ENCODE measurements around the gene DMD.

Gene DMD

GRCh38 chrX:31293409-31293808 is 1917.9 kb downstream of the DMD start:
- Histone ChIP-seq H3K27me3 (ENCODE audit: insufficient read depth, low read length) (no peaks in the 10 kb centered on the region), H4K8ac (ENCODE audit: low read depth, low read length) (no peak overlapping the region), H2BK12ac (ENCODE audit: low read length) (no peak overlapping the region), H3K14ac (ENCODE audit: low read length) (no peak overlapping the region), H3K79me2 (ENCODE audit: control insufficient read depth, insufficient read depth, low read length, poor library complexity) (no peaks in the 10 kb centered on the region), H3K4me2 (ENCODE audit: low read length) (no peak overlapping the region), H2AK5ac (ENCODE audit: low read length) (no peak overlapping the region), H3K4me3 (ENCODE audit: low read depth, low read length) (no peak overlapping the region), H3K79me1 (ENCODE audit: low read length) (no peaks in the 10 kb centered on the region), H2BK5ac (ENCODE audit: low read depth, low read length, poor library complexity) (no peak overlapping the region), H4K12ac (ENCODE audit: low read depth, low read length) (no peak overlapping the region), H3K18ac (ENCODE audit: low read length) (no peak overlapping the region), H3K4ac (ENCODE audit: low read depth, low read length) (no peak overlapping the region), H3K9me3 (ENCODE audit: insufficient read depth, low read depth, low read length) (no peaks in the 10 kb centered on the region), H3K4me1 (ENCODE audit: control insufficient read depth in 1 of 2, insufficient read depth in 2 of 2, low read length in 2 of 2) (no peaks in the 10 kb centered on the region), H3K36me3 (ENCODE audit: control insufficient read depth in 1 of 2, insufficient read depth in 2 of 2, low read length in 2 of 2) (no peaks in the 10 kb centered on the region), H4K91ac (ENCODE audit: low read depth, low read length) (no peak overlapping the region), H3K27ac (ENCODE audit: low read depth, low read length) (no peak overlapping the region), H3K9ac (ENCODE audit: low read length) (no peak overlapping the region), H3K23ac (ENCODE audit: low read length) (no peak overlapping the region), H2AFZ (ENCODE audit: insufficient read depth, low read length, poor library complexity) (no peak overlapping the region), H2BK120ac (ENCODE audit: insufficient read depth, low read length, poor library complexity) (no peak overlapping the region)
- no CpG with 5 or more reads among the region's 6 CpGs for WGBS (ENCODE audit: extremely low coverage, insufficient coverage, insufficient read length)
- peak in 1 of 2 donors; percentile 24 for DNase-seq

- Histone ChIP-seq H3K9ac (ENCODE audit: low read length) (no peak overlapping the region), H3K79me1 (ENCODE audit: low read length) (no peaks in the 10 kb centered on the region), H3K27ac (ENCODE audit: low read depth, low read length) (no peak overlapping the region), H3K23ac (ENCODE audit: low read length) (no peak overlapping the region), H3K4me3 (ENCODE audit: low read depth, low read length) (no peak overlapping the region), H3K79me2 (ENCODE audit: control insufficient read depth, insufficient read depth, low read length, poor library complexity) (no peaks in the 10 kb centered on the region), H3K27me3 (ENCODE audit: insufficient read depth, low read length) (no peaks in the 10 kb centered on the region), H3K9me3 (ENCODE audit: insufficient read depth, low read depth, low read length) (no peaks in the 10 kb centered on the region), H3K4me2 (ENCODE audit: low read length) (no peak overlapping the region), H2BK120ac (ENCODE audit: insufficient read depth, low read length, poor library complexity) (no peak overlapping the region), H3K36me3 (ENCODE audit: control insufficient read depth in 1 of 2, insufficient read depth in 2 of 2, low read length in 2 of 2) (no peaks in the 10 kb centered on the region), H3K14ac (ENCODE audit: low read length) (no peak overlapping the region), H4K12ac (ENCODE audit: low read depth, low read length) (no peak overlapping the region), H2AFZ (ENCODE audit: insufficient read depth, low read length, poor library complexity) (no peak overlapping the region), H3K4ac (ENCODE audit: low read depth, low read length) (no peak overlapping the region), H2AK5ac (ENCODE audit: low read length) (no peak overlapping the region), H4K8ac (ENCODE audit: low read depth, low read length) (no peak overlapping the region), H2BK12ac (ENCODE audit: low read length) (no peak overlapping the region), H4K91ac (ENCODE audit: low read depth, low read length) (no peak overlapping the region), H3K4me1 (ENCODE audit: control insufficient read depth in 1 of 2, insufficient read depth in 2 of 2, low read length in 2 of 2) (no peaks in the 10 kb centered on the region), H3K18ac (ENCODE audit: low read length) (no peak overlapping the region), H2BK5ac (ENCODE audit: low read depth, low read length, poor library complexity) (no peak overlapping the region)
- WGBS (ENCODE audit: extremely low coverage, insufficient coverage, insufficient read length) = no CpG with 5 or more reads among the region's 5 CpGs
- DNase-seq = no peak
Observed at GRCh38 chrX:31291131-31291530, 1920.2 kb downstream of the DMD start.

GRCh38 chrX:31287861-31288260 is 1923.5 kb downstream of the DMD start:
- Histone ChIP-seq H3K14ac (ENCODE audit: low read length) (no peak overlapping the region), H2AFZ (ENCODE audit: insufficient read depth, low read length, poor library complexity) (no peak overlapping the region), H2BK12ac (ENCODE audit: low read length) (no peak overlapping the region), H4K8ac (ENCODE audit: low read depth, low read length) (no peak overlapping the region), H3K27me3 (ENCODE audit: insufficient read depth, low read length) (no peaks in the 10 kb centered on the region), H3K4me1 (ENCODE audit: control insufficient read depth in 1 of 2, insufficient read depth in 2 of 2, low read length in 2 of 2) (no peaks in the 10 kb centered on the region), H3K36me3 (ENCODE audit: control insufficient read depth in 1 of 2, insufficient read depth in 2 of 2, low read length in 2 of 2) (no peaks in the 10 kb centered on the region), H3K9me3 (ENCODE audit: insufficient read depth, low read depth, low read length) (no peaks in the 10 kb centered on the region), H3K4me2 (ENCODE audit: low read length) (no peak overlapping the region), H2AK5ac (ENCODE audit: low read length) (no peak overlapping the region), H2BK5ac (ENCODE audit: low read depth, low read length, poor library complexity) (no peak overlapping the region), H3K4ac (ENCODE audit: low read depth, low read length) (no peak overlapping the region), H3K4me3 (ENCODE audit: low read depth, low read length) (no peak overlapping the region), H3K9ac (ENCODE audit: low read length) (no peak overlapping the region), H3K23ac (ENCODE audit: low read length) (no peak overlapping the region), H4K91ac (ENCODE audit: low read depth, low read length) (no peak overlapping the region), H3K18ac (ENCODE audit: low read length) (no peak overlapping the region), H3K79me2 (ENCODE audit: control insufficient read depth, insufficient read depth, low read length, poor library complexity) (no peaks in the 10 kb centered on the region), H2BK120ac (ENCODE audit: insufficient read depth, low read length, poor library complexity) (no peak overlapping the region), H4K12ac (ENCODE audit: low read depth, low read length) (no peak overlapping the region), H3K79me1 (ENCODE audit: low read length) (no peaks in the 10 kb centered on the region), H3K27ac (ENCODE audit: low read depth, low read length) (no peak overlapping the region)
- no peak for DNase-seq
- no CpG with 5 or more reads among the region's 4 CpGs for WGBS (ENCODE audit: extremely low coverage, insufficient coverage, insufficient read length)

- Histone ChIP-seq H3K27ac (ENCODE audit: low read depth, low read length) (no peak overlapping the region), H4K91ac (ENCODE audit: low read depth, low read length) (no peak overlapping the region), H2AK5ac (ENCODE audit: low read length) (no peak overlapping the region), H3K9ac (ENCODE audit: low read length) (no peak overlapping the region), H3K79me1 (ENCODE audit: low read length) (no peaks in the 10 kb centered on the region), H3K23ac (ENCODE audit: low read length) (no peak overlapping the region), H2AFZ (ENCODE audit: insufficient read depth, low read length, poor library complexity) (no peak overlapping the region), H3K4me1 (ENCODE audit: control insufficient read depth in 1 of 2, insufficient read depth in 2 of 2, low read length in 2 of 2) (no peaks in the 10 kb centered on the region), H2BK12ac (ENCODE audit: low read length) (no peak overlapping the region), H3K9me3 (ENCODE audit: insufficient read depth, low read depth, low read length) (no peaks in the 10 kb centered on the region), H4K12ac (ENCODE audit: low read depth, low read length) (no peak overlapping the region), H3K36me3 (ENCODE audit: control insufficient read depth in 1 of 2, insufficient read depth in 2 of 2, low read length in 2 of 2) (no peaks in the 10 kb centered on the region), H4K8ac (ENCODE audit: low read depth, low read length) (no peak overlapping the region), H2BK120ac (ENCODE audit: insufficient read depth, low read length, poor library complexity) (no peak overlapping the region), H3K4me2 (ENCODE audit: low read length) (no peak overlapping the region), H3K4me3 (ENCODE audit: low read depth, low read length) (no peak overlapping the region), H2BK5ac (ENCODE audit: low read depth, low read length, poor library complexity) (no peak overlapping the region), H3K79me2 (ENCODE audit: control insufficient read depth, insufficient read depth, low read length, poor library complexity) (no peaks in the 10 kb centered on the region), H3K14ac (ENCODE audit: low read length) (no peak overlapping the region), H3K18ac (ENCODE audit: low read length) (no peak overlapping the region), H3K4ac (ENCODE audit: low read depth, low read length) (no peak overlapping the region), H3K27me3 (ENCODE audit: insufficient read depth, low read length) (no peaks in the 10 kb centered on the region)
- DNase-seq = no peak
- WGBS (ENCODE audit: extremely low coverage, insufficient coverage, insufficient read length) = no CpG with 5 or more reads among the region's 4 CpGs
Observed at GRCh38 chrX:31280580-31280979, 1930.8 kb downstream of the DMD start.

All from trophoblast cell (in vitro differentiated cells and primary cell).